Measurements from ENCODE around the gene MATCAP1. TPM values are rescaled to one million over a fixed set of nuclear protein-coding genes. Genes with fewer than 3 reads are reported as not detected.

The MATCAP1 gene
- total and polyA plus RNA-seq, 4 donors: 18.5 to 41.8 (median 26.0) TPM

DNA sequence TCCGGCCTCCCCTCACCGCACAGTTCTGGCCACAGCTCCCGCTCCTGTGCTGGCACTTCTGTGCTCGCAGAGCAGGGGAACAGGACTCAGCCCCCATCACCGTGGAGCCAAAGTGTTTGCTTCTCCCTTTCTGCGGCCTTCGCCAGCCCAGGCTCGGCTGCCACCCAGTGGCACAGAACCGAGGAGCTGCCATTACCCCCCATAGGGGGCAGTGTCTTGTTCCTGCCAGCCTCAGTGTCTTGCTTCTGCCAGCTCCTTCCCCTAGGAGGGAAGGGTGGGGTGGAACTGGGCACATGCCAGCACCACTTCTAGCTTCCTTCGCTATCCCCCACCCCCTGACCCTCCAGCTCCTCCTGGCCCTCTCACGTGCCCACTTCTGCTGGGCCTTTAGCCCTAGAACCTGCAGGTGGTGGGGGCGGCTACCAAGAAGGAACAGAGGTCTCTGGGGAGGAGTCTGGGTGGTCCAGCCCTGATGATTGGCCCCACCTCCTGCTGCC, 14.5 kb upstream of the MATCAP1 start:
- TF ChIP-seq, protein P1, sequence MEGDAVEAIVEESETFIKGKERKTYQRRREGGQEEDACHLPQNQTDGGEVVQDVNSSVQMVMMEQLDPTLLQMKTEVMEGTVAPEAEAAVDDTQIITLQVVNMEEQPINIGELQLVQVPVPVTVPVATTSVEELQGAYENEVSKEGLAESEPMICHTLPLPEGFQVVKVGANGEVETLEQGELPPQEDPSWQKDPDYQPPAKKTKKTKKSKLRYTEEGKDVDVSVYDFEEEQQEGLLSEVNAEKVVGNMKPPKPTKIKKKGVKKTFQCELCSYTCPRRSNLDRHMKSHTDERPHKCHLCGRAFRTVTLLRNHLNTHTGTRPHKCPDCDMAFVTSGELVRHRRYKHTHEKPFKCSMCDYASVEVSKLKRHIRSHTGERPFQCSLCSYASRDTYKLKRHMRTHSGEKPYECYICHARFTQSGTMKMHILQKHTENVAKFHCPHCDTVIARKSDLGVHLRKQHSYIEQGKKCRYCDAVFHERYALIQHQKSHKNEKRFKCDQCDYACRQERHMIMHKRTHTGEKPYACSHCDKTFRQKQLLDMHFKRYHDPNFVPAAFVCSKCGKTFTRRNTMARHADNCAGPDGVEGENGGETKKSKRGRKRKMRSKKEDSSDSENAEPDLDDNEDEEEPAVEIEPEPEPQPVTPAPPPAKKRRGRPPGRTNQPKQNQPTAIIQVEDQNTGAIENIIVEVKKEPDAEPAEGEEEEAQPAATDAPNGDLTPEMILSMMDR (IDR thresholded peaks at IDR 0.05; ENCODE audit: control extremely low read depth, extremely low read depth): peak; percentile 46
- ATAC-seq (ENCODE audit: insufficient read depth, low FRiP score) (peak; percentile 35), DNase-seq (peak; percentile 32 to 69 (median 56))
- Histone ChIP-seq H3K27ac (ENCODE audit: low read depth in 1 of 2, low read length in 1 of 2) (no peak overlapping the region), H3K9me3 (ENCODE audit: control insufficient read depth in 4 of 4, insufficient read depth in 3 of 4, low read length in 3 of 4) (no peaks in the 10 kb centered on the region), H3K4me1 (ENCODE audit: control insufficient read depth in 5 of 5, insufficient read depth in 5 of 5, low read length in 5 of 5) (peaks cover 0 to 15% (median 4%) of the 10 kb centered on the region in 5 donors), H3K9ac (ENCODE audit: insufficient read depth in 1 of 2, low read length in 2 of 2) (no peak overlapping the region), H3K36me3 (ENCODE audit: control insufficient read depth in 4 of 4, insufficient read depth in 4 of 4, low read length in 4 of 4) (peaks cover 21 to 72% (median 33%) of the 10 kb centered on the region in 4 donors), H3K27me3 (ENCODE audit: control insufficient read depth in 3 of 3, insufficient read depth in 3 of 3, low read length in 2 of 3) (no peaks in the 10 kb centered on the region), H3K4me3 (no peak overlapping the region)
- 43 to 51% methylated on average over 11 to 12 of the region's 12 CpGs for WGBS, 2 donors

DNA sequence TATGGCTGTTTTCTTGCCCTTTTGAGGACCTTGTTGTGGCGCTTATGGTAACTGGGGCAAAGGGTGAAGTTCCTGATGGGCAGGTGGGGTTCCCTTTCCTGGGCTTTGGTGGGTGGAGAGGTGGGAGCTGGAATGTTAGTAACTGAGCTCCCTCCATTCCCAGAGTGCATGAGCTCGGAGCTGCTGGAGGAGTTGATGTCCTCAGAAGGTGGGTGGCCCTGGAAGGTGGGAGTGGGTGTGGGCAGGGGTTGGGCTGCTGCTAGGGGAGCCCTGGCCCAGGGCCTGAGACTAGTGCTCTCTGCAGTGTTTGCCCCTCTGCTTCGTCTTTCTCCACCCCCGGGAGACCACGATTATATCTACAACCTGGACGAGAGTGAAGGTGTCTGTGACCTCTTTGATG, 13.9 kb upstream of the MATCAP1 start:
- no peak for DNase-seq

DNA sequence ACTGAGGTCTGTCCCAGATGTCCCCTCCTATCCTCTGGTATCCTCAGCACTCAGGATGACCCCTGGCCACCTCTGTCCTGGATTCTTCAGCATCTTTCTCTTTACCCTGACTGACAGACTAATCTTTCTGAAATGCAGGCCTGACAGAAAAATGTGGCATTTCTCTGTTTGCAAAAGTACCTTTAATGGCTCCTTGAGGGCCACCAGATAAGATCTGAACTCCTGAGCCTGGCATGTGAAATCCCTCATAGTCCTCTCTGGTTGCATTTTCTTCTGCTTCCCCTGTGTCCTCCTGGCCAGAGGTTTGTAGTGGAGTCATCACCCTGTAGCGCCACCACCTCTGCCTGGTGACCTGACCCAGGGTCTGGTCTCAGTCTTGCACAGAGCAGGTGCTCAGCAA, 13.1 kb upstream of the MATCAP1 start:
- Histone ChIP-seq H3K27ac (ENCODE audit: low read depth in 1 of 2, low read length in 1 of 2) (no peak overlapping the region), H3K4me3 (no peak overlapping the region), H3K36me3 (ENCODE audit: control insufficient read depth in 4 of 4, insufficient read depth in 4 of 4, low read length in 4 of 4) (peaks cover 21 to 59% (median 33%) of the 10 kb centered on the region in 4 donors), H3K9me3 (ENCODE audit: control insufficient read depth in 4 of 4, insufficient read depth in 3 of 4, low read length in 3 of 4) (no peaks in the 10 kb centered on the region), H3K4me1 (ENCODE audit: control insufficient read depth in 5 of 5, insufficient read depth in 5 of 5, low read length in 5 of 5) (peaks cover 2 to 24% (median 11%) of the 10 kb centered on the region in 5 donors), H3K9ac (ENCODE audit: insufficient read depth in 1 of 2, low read length in 2 of 2) (no peak overlapping the region), H3K27me3 (ENCODE audit: control insufficient read depth in 3 of 3, insufficient read depth in 3 of 3, low read length in 2 of 3) (no peaks in the 10 kb centered on the region)
- ATAC-seq (ENCODE audit: insufficient read depth, low FRiP score): no peak
- 97 to 100% methylated on average over 1 of the region's 1 CpG for WGBS, 2 donors
- no peak for DNase-seq
- TF ChIP-seq, protein P1 (IDR thresholded peaks at IDR 0.05; ENCODE audit: control extremely low read depth, extremely low read depth): no peak

More for the DNA sequence above, 13.9 kb upstream of the MATCAP1 start:
- Histone ChIP-seq H3K4me3 (no peak overlapping the region), H3K36me3 (ENCODE audit: control insufficient read depth in 4 of 4, insufficient read depth in 4 of 4, low read length in 4 of 4) (peaks cover 21 to 67% (median 33%) of the 10 kb centered on the region in 4 donors), H3K27ac (ENCODE audit: low read depth in 1 of 2, low read length in 1 of 2) (no peak overlapping the region), H3K9me3 (ENCODE audit: control insufficient read depth in 4 of 4, insufficient read depth in 3 of 4, low read length in 3 of 4) (no peaks in the 10 kb centered on the region), H3K4me1 (ENCODE audit: control insufficient read depth in 5 of 5, insufficient read depth in 5 of 5, low read length in 5 of 5) (peaks cover under 1 to 21% (median 9%) of the 10 kb centered on the region in 5 donors), H3K27me3 (ENCODE audit: control insufficient read depth in 3 of 3, insufficient read depth in 3 of 3, low read length in 2 of 3) (no peaks in the 10 kb centered on the region), H3K9ac (ENCODE audit: insufficient read depth in 1 of 2, low read length in 2 of 2) (no peak overlapping the region)
- 73 to 85% methylated on average over 6 of the region's 6 CpGs for WGBS, 2 donors
- TF ChIP-seq, protein P1 (IDR thresholded peaks at IDR 0.05; ENCODE audit: control extremely low read depth, extremely low read depth): no peak
- ATAC-seq (ENCODE audit: insufficient read depth, low FRiP score): no peak

DNA sequence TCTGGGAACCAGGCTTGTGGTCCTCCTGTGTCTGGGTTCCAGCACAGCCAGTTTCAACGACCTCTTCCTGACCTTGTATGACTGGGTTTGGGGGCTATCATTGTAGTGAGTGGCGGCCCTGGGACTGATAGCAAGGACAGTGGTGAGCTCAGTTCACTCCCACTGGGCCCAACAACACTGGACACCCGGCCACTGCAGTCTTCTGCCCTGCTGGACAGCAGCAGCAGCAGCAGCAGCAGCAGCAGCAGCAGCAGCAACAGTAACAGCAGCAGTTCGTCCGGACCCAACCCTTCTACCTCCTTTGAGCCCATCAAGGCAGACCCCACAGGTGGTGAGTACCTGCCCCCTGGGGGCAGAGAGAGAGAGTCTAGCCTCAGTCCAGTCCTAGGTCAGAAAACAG, 11.9 kb upstream of the MATCAP1 start:
- Histone ChIP-seq H3K4me1 (ENCODE audit: control insufficient read depth in 5 of 5, insufficient read depth in 5 of 5, low read length in 5 of 5) (peaks cover 8 to 30% (median 13%) of the 10 kb centered on the region in 5 donors), H3K27me3 (ENCODE audit: control insufficient read depth in 3 of 3, insufficient read depth in 3 of 3, low read length in 2 of 3) (no peaks in the 10 kb centered on the region), H3K9ac (ENCODE audit: insufficient read depth in 1 of 2, low read length in 2 of 2) (no peak overlapping the region), H3K27ac (ENCODE audit: low read depth in 1 of 2, low read length in 1 of 2) (no peak overlapping the region), H3K9me3 (ENCODE audit: control insufficient read depth in 4 of 4, insufficient read depth in 3 of 4, low read length in 3 of 4) (no peaks in the 10 kb centered on the region), H3K4me3 (no peak overlapping the region), H3K36me3 (ENCODE audit: control insufficient read depth in 4 of 4, insufficient read depth in 4 of 4, low read length in 4 of 4) (peaks cover 21 to 51% (median 31%) of the 10 kb centered on the region in 4 donors)
- DNase-seq (no peak), ATAC-seq (ENCODE audit: insufficient read depth, low FRiP score) (no peak)
- TF ChIP-seq, protein P1 (IDR thresholded peaks at IDR 0.05; ENCODE audit: control extremely low read depth, extremely low read depth): no peak
- 85 to 98% methylated on average over 5 of the region's 5 CpGs for WGBS, 2 donors
